HAP-1 (cell line): Measurements from ENCODE around the gene IGF1R.
A peak's percentile ranks its signal among the peaks of the same experiment; 100 is the strongest.

Experiments
- DNase-seq, 2 experiments: peaks; one replicate each; pipeline ENCODE4 v3.0.0-alpha.2; 2016 to 2020; ENCODE audit warnings: low spot score in 2 of 2
- H3K27me3 ChIP-seq: fragments of 250-450 bp; sonication (Bioruptor Pico); 2 replicates; pipeline ENCODE4 v1.5.1; 2020; ENCODE audit warnings: low read depth, mild to moderate bottlenecking, moderate library complexity
- H3K36me3 ChIP-seq: fragments of 250-450 bp; sonication (Bioruptor Pico); replicated peaks from 2 replicates; pipeline ENCODE4 v1.5.1; 2020; ENCODE audit warnings: mild to moderate bottlenecking
- H3K4me1 ChIP-seq: fragments of 250-450 bp; sonication (Bioruptor Pico); 2 replicates; pipeline ENCODE4 v1.5.1; 2020; ENCODE audit warnings: mild to moderate bottlenecking
- H3K4me3 ChIP-seq: fragments of 250-450 bp; sonication (Bioruptor Pico); 2 replicates; pipeline ENCODE4 v1.5.1; 2020; ENCODE audit warnings: mild to moderate bottlenecking, moderate library complexity
- H3K9me3 ChIP-seq: fragments of 250-450 bp; sonication (Bioruptor Pico); 2 replicates; pipeline ENCODE4 v1.5.1; 2020; ENCODE audit warnings: mild to moderate bottlenecking, moderate library complexity
- in situ Hi-C: fragments of 300-500 bp; cut with MboI; formaldehyde crosslinking; loops from 3 replicates; pipeline ENCODE4 v1.14.3; 2020; ENCODE audit warnings: low sequenced_read_pairs, inconsistent platforms, mixed read lengths

Gene IGF1R

DNA sequence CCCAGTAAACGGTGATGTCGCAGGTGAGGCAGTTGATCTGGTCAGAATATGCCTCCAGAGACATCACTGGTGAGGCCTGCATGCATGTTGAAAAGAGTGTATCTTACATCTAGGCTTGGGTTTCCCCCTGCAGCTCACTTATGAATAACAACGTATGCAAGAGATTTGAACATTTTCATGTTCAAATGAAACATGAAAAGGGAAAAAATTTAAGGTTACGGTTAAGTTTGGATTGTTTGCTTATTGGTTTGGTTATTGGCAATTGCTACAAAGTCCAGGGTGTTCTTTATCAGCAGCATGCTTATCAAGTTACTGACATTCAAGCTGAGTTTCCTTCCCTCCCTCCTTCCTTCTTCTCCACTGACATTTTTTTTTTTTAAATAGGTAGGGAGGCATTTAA, 123.2 kb downstream of the IGF1R start:
- Histone ChIP-seq H3K27me3 (no peaks in the 10 kb centered on the region), H3K4me3 (no peak overlapping the region), H3K9me3 (no peaks in the 10 kb centered on the region), H3K4me1 (no peaks in the 10 kb centered on the region), H3K36me3 (no peaks in the 10 kb centered on the region)
- DNase-seq: no peak
- in situ Hi-C loops: no loop called here

DNA sequence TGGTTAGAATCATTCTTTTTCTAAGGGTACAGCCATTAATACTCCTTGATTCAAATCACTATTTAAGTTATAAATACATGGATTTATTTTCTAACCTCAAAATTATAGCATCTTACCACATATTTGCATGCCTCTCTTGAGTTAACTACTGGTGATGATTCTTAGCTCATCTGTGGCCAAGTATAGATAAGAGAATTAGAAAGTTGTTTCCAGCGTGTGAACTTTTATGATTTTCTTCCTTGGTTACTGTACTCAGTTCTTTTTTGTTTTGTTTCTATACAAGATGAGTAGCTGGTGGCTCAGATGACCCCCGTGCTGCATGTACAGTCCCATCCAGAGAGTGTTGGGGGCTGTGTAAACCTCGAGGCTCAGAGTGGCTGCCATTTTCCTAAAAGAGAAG, 124.6 kb downstream of the IGF1R start:
- Histone ChIP-seq H3K27me3 (no peaks in the 10 kb centered on the region), H3K9me3 (no peaks in the 10 kb centered on the region), H3K36me3 (no peaks in the 10 kb centered on the region), H3K4me3 (no peak overlapping the region), H3K4me1 (no peaks in the 10 kb centered on the region)
- in situ Hi-C loops: no loop called here
- no peak for DNase-seq

DNA sequence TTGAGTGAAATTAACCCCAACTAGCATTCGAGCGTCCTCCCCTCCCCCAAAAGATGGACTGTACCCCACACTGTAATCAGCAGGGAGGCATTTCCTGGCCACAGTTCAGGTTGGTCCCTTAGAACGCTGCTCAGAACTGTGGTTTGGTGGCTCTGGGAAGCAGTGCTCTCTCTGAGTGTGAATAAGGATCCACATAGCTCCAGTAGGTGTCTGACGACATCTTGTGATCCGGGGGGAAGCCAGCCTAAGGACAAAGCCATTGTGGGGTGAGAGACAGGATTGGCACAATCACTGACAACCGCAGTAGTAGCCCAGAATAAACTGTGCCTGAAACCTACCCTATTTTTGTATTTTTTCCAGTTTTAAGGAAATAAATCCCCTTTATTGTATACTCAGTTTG, 125.3 kb downstream of the IGF1R start:
- in situ Hi-C loops: no loop called here
- Histone ChIP-seq H3K9me3 (no peaks in the 10 kb centered on the region), H3K4me1 (peaks cover 2% of the 10 kb centered on the region; the same call in 1 of the 2 replicates), H3K36me3 (no peaks in the 10 kb centered on the region), H3K4me3 (no peak overlapping the region), H3K27me3 (no peaks in the 10 kb centered on the region)
- no peak for DNase-seq

DNA sequence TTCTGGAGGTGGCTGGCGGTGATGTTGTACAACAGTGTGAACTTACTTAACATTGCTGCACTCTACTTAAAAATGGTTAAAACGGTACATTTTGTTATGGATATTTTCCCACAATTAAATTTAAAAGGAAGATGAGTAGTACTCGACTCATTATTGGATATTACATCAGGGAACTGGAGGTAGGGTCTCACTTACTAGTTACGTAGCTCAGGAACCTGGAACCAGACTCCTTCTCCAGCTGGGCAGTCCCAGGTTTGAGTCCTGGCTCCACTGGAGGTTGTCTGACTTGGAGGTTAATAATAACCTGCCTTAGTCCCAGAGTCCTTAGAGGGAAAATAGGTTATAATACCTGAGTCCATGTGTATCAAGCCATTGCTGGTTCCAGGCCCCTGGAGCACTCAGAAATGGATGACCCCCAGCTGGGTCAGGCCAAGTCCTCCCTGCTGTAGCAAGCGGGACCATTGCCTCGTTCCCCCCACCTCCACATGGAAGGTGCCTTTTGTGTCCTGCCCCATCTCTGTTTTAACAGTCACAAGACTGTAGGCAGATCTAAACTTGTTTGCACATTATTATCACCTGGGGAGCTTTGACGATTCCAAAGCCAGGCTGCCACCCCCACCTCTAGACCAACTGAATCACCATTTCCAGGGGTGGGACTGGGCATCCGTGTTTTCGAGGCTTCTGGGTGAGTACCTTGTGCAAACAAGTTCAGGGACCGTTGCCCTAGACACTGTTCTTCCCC, 126.6 kb downstream of the IGF1R start:
- in situ Hi-C loops: no loop called here
- no peak for DNase-seq
- Histone ChIP-seq H3K4me3 (no peak overlapping the region), H3K36me3 (no peaks in the 10 kb centered on the region), H3K4me1 (peaks cover 10% of the 10 kb centered on the region), H3K27me3 (no peaks in the 10 kb centered on the region), H3K9me3 (no peaks in the 10 kb centered on the region)

DNA sequence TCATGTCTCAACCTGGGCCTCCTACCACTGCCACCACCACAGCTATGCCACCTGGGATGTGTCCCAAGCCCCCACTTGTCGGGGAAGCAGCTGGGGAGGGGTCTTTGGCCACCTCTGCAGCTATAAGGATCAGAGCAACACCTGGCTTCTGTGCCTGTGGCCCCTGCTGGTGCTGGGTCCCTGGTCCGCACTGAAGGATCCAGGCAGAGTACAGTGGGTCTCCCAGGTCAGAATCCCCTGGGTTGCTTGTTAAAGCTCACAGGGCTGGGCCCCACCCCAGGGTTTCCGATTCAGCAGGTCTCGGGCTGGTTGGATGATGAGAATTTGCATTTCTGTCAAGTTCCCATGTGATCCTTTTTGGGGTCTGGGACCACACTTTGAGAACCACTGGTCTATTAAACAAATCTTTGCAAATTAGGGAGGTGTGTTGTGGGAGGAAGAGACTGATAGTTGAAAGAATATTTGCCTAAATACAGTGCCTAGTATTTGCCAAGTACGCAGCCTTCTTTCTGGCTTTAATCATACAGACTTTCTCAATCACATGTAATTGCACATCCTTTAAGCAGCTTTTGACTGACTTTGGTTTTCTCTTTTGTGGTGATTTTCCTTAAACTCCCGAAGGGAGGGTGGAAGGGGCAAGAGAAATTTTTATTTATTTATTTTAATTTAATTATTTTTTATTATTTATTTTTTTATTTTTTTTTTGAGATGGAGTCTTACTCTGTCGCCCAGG, 127.3 kb downstream of the IGF1R start:
- peaks cover 10% of the 10 kb centered on the region for H3K4me1 ChIP-seq
- in situ Hi-C loops: no loop called here

DNA sequence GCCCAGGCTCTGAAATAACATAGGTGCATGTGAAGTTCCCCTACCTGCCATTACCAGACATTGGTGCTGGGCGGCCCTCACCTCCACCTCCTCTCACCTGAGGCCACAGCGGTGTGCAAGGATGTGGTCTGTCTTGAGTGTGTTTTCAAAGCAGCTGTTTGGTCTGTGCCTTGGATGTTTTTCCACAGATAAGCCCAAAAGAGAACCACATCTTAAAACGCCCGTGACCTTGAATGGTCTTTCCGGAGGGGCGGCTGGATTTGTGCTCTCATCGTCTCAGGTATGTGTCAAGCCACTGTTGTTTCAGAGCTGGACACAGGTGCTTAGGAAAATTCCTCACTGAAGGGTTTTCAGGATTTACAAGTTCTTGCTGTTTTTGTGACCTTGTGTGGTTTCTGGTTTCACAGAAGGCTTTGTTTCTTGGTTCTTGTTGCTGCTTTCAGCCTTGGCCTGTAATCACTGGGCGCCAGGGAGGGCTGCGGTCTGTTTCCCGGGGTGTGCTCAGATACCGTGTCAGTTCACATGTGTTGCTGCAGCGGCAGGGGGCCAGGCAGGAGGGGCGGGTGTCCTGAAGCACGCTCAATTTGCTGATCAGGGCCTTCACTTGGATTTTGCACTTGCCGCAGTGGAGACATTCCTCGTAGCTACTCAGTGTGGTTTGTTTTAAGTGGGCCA, 128.4 kb downstream of the IGF1R start:
- in situ Hi-C loops: no loop called here
- Histone ChIP-seq H3K9me3 (no peaks in the 10 kb centered on the region), H3K36me3 (no peaks in the 10 kb centered on the region), H3K4me1 (peaks cover 10% of the 10 kb centered on the region), H3K4me3 (no peak overlapping the region), H3K27me3 (no peaks in the 10 kb centered on the region)
- DNase-seq: peak in 1 of 2 experiments; percentile 39

More for the DNA sequence above, 127.3 kb downstream of the IGF1R start:
- H3K9me3 ChIP-seq: no peaks in the 10 kb centered on the region
- no peaks in the 10 kb centered on the region for H3K36me3 ChIP-seq
- DNase-seq: no peak
- H3K4me3 ChIP-seq: no peak overlapping the region
- H3K27me3 ChIP-seq: no peaks in the 10 kb centered on the region

DNA sequence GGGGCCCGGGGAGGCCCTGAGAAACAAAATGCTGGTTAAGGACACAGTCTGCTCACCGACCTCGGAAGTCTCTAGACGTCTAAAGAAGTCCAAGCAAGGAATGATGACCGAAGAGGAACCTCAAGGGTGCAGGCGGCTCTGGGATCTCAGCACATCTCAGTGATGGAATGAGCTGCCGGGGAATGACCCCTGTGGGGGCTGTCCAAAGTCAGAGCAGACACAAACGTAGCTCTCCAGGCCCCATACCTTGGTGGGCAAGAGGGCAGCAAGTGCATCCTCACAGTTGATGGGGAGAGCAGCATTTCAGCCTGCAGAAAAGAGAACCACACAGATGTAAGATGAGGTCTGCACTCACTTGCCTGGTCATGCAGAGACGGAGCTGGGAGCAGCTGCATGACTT, 129.1 kb downstream of the IGF1R start:
- DNase-seq: no peak
- in situ Hi-C loops: no loop called here
- Histone ChIP-seq H3K4me1 (peaks cover 11% of the 10 kb centered on the region), H3K36me3 (no peaks in the 10 kb centered on the region), H3K4me3 (no peak overlapping the region), H3K9me3 (no peaks in the 10 kb centered on the region), H3K27me3 (no peaks in the 10 kb centered on the region)

DNA sequence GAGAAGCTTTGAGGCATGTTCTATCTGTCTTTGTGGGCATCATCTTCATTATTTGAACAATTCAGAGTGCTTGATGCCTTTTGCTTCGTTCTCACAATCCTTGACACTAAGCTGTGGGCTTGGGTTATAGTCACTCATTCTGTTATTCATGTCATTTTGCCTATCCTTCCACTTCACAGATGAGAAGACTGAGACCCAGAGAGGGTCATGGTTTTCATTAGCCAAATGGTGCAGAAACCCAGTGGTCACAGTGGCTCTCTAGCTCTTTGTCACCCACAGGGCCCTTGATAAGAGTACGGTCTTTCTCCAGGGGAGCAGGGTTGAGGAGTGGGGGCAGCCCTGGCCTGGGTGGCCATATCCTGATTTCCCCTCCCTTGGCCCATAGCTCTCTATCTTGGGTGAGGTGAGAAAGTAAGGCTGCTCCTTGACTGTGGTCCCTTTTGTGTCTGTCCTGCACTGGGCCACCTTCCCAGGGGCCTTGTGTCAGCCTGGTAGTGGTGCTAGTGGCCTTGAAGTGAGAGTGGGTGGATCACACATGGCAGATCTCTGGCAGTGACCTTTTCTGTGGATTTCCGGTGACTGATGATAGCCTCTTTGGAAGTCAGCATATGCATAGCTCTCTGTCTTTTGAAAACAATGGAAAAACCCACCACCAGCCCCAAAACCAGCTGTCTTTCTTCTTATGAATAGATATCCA, 130.1 kb downstream of the IGF1R start:
- Histone ChIP-seq H3K9me3 (no peaks in the 10 kb centered on the region), H3K4me3 (no peak overlapping the region), H3K4me1 (peaks cover 21% of the 10 kb centered on the region), H3K36me3 (no peaks in the 10 kb centered on the region), H3K27me3 (no peaks in the 10 kb centered on the region)
- DNase-seq: no peak
- in situ Hi-C loops: no loop called here

DNA sequence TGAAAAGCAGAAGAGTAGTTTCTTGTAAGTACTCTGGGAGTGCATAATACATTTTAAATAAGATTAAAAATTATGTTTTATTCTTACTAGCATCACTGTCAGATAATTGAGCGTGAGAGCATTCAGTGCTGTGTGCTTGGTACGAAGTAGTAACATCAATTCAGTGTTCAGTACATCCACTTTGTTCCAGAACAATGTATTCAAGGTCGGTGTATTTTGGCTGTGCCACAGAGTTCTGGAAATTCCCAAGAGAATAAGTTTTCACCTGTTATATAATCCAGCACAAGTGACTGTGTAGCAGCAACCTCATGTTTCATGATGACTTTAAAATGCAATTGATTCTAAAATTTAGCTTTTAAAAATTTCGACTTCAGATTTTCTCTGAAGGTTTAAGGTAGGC, 130.6 kb downstream of the IGF1R start:
- Histone ChIP-seq H3K27me3 (no peaks in the 10 kb centered on the region), H3K4me1 (peaks cover 21% of the 10 kb centered on the region), H3K4me3 (no peak overlapping the region), H3K9me3 (no peaks in the 10 kb centered on the region), H3K36me3 (no peaks in the 10 kb centered on the region)
- no peak for DNase-seq
- in situ Hi-C loops: no loop called here

DNA sequence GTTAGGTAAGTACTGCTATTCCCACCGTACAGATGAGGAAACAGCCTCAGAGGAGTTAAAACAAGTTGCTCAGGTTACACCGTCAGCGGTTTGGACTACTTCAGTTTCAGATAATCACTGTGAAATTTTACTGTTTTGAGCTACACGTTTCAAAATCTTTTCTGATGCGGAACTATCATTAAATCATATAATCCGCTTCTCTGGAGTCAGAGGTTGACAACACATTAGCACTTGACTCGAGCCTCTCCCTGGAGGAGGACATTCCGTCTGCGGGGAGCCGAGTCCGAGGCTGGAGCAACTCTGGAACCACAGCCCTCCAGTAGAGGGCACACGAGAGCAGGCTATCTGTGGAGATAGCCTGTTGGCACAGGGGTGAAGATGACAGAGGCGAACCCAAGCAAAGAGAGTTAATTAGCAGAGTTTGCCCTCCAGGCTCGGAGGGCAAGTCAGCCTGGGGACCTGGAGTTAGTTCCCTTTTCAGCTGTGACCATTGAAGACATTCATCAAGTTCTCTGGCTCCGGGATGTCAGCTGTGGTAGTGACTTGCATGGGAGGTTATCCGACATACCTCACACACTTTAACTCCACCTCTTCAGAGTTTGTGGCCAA, 131.2 kb downstream of the IGF1R start:
- no peaks in the 10 kb centered on the region for H3K27me3 ChIP-seq
- no peaks in the 10 kb centered on the region for H3K36me3 ChIP-seq
- H3K4me3 ChIP-seq: no peak overlapping the region
- H3K4me1 ChIP-seq: peaks cover 21% of the 10 kb centered on the region
- in situ Hi-C loops: no loop called here
- DNase-seq: peak; percentile 68 to 92
- H3K9me3 ChIP-seq: no peaks in the 10 kb centered on the region

DNA sequence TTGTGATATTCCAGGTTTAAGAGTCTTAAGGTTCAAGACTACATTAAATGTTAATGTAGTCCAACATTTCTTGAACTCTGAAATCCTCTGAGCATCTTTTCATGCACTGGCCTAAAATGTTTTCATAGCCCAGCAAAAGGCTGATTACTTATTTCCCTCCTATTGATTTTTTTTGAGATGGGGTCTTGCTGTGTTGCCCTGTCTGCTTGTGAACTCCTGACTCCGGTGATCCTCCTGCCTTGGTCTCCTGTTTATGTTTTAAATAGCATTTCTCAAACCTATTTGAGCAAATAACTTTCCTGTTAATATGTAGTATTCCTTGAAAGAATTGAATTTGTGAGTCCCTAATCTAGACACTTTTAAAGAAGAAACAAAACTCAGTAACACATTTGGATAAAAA, 133.5 kb downstream of the IGF1R start:
- Histone ChIP-seq H3K4me1 (peaks cover 38% of the 10 kb centered on the region), H3K36me3 (no peaks in the 10 kb centered on the region), H3K4me3 (no peak overlapping the region), H3K27me3 (no peaks in the 10 kb centered on the region), H3K9me3 (no peaks in the 10 kb centered on the region)
- in situ Hi-C loops: no loop called here
- no peak for DNase-seq

DNA sequence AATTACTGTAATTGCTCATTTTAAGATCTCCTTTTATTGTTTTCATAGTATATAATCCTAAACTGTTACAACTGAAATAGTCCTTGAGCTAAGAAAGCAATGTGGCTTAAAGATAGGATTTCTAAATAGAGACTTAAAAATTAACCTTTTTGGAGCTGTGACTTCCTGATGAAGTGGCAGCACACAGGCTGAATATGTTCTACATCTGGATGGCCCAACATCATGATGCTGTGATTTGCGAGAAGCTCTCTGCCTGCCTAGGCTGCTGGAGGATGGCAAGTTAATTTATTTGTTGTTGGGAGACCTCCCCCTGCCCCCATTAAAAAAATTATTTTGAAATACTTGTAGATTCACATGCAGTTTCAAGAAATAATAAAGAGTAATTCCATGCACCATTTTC, 134.5 kb downstream of the IGF1R start:
- Histone ChIP-seq H3K27me3 (no peaks in the 10 kb centered on the region), H3K36me3 (no peaks in the 10 kb centered on the region), H3K4me1 (peaks cover 38% of the 10 kb centered on the region), H3K4me3 (no peak overlapping the region), H3K9me3 (no peaks in the 10 kb centered on the region)
- no peak for DNase-seq
- in situ Hi-C loops: no loop called here

DNA sequence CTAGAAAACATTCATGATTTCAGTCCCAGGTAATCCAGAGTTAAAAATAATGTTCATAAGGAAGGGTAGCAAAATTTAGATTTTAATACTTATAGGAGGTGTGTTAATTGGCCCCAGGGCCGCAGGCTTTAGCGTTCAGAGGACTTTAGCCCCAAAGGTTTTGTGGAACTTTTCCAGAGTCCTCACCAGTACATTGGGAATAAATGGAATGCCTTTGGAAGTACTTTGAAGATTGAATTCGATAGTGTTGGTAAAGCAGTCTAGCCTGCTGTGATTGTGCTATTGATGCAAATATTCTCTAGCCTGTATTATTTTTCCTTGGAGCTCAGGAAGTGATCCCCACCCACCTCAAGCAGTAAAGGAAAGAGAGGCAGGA, 137.1 kb downstream of the IGF1R start:
- DNase-seq: no peak
- H3K27me3 ChIP-seq: no peaks in the 10 kb centered on the region
- peaks cover 30% of the 10 kb centered on the region for H3K4me1 ChIP-seq
- in situ Hi-C loops: no loop called here
- H3K9me3 ChIP-seq: no peaks in the 10 kb centered on the region
- H3K4me3 ChIP-seq: no peak overlapping the region
- no peaks in the 10 kb centered on the region for H3K36me3 ChIP-seq
